Mucosa of rectum (tissue), 2 donors: ENCODE data around the gene TIMM44.

ENCODE experiments used
- H3K27ac ChIP-seq, 2 donors: one replicate each; pipeline ENCODE4 v1.7.0; 2013; ENCODE audit warnings: inconsistent platforms in 2 of 2, low read depth in 2 of 2, low read length in 2 of 2
- H3K27me3 ChIP-seq, 2 donors: one replicate each; pipeline ENCODE4 v1.7.0; 2013; ENCODE audit warnings: low read length in 2 of 2; ENCODE audit not compliant: control insufficient read depth in 2 of 2, insufficient read depth in 2 of 2
- H3K36me3 ChIP-seq, 2 donors: one replicate each; pipeline ENCODE4 v1.7.0; 2013; ENCODE audit warnings: low read length in 2 of 2; ENCODE audit not compliant: control insufficient read depth in 2 of 2, insufficient read depth in 2 of 2
- H3K4me1 ChIP-seq, 2 donors: one replicate each; pipeline ENCODE4 v1.7.0; 2013; ENCODE audit warnings: low read length in 2 of 2, mild to moderate bottlenecking in 1 of 2; ENCODE audit not compliant: control insufficient read depth in 2 of 2, insufficient read depth in 2 of 2
- H3K4me3 ChIP-seq, 2 donors: one replicate each; pipeline ENCODE4 v1.7.0; 2013; ENCODE audit warnings: low read length in 2 of 2
- H3K9ac ChIP-seq, 2 donors: one replicate each; pipeline ENCODE4 v1.7.0; 2013; ENCODE audit warnings: low read length in 2 of 2, low read depth in 1 of 2, mild to moderate bottlenecking in 1 of 2
- H3K9me3 ChIP-seq, 2 donors: one replicate each; pipeline ENCODE4 v1.7.0; 2013; ENCODE audit warnings: low read length in 2 of 2; ENCODE audit not compliant: control insufficient read depth in 2 of 2
- donor health status: healthy.
- donor health status: Normal muscosa, but diverticular disease.

TIMM44 gene

GRCh38 chr19:7908078-7908699, 35.3 kb downstream of the TIMM44 start:
- H3K27me3 ChIP-seq: no peaks in the 10 kb centered on the region
- H3K4me1 ChIP-seq: peaks cover 10 to 11% of the 10 kb centered on the region in 2 donors
- no peak overlapping the region for H3K27ac ChIP-seq
- H3K9ac ChIP-seq: no peak overlapping the region
- H3K4me3 ChIP-seq: no peak overlapping the region
- H3K9me3 ChIP-seq: no peaks in the 10 kb centered on the region
- peaks cover 24 to 30% of the 10 kb centered on the region in 2 donors for H3K36me3 ChIP-seq

DNA sequence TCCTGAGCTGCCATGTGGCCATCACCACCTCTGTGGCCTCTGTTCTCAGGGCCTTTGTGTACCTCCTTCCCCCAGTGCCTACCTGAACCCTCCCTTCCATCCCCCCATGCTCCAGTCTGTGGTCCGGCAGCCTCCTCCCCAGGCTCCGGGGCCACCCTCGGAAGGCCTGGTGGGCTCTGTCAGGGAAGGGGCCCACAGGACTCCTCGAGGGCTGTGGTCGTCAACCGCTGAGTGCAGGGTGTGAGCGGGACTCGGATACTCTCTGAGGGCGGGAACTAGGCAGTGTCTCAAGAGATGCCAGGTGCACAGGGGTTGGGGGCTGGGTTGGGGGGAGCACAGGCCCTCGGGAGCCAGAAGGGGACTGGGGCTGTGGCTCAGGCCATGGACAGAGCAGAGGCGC, 35.9 kb downstream of the TIMM44 start:
- peaks cover 16 to 17% of the 10 kb centered on the region in 2 donors for H3K4me1 ChIP-seq
- H3K9me3 ChIP-seq: no peaks in the 10 kb centered on the region
- H3K9ac ChIP-seq: no peak overlapping the region
- H3K36me3 ChIP-seq: peaks cover 20 to 26% of the 10 kb centered on the region in 2 donors
- H3K4me3 ChIP-seq: no peak overlapping the region
- no peaks in the 10 kb centered on the region for H3K27me3 ChIP-seq
- H3K27ac ChIP-seq: no peak overlapping the region

GRCh38 chr19:7907122-7907521, 36.3 kb downstream of the TIMM44 start:
- Histone ChIP-seq H3K4me3 (no peak overlapping the region), H3K36me3 (peaks cover 19 to 24% of the 10 kb centered on the region in 2 donors), H3K9me3 (no peaks in the 10 kb centered on the region), H3K27me3 (no peaks in the 10 kb centered on the region), H3K27ac (no peak overlapping the region), H3K9ac (no peak overlapping the region), H3K4me1 (peaks cover 16 to 19% of the 10 kb centered on the region in 2 donors)

- Histone ChIP-seq H3K4me3 (no peak overlapping the region), H3K36me3 (peaks cover 9 to 14% of the 10 kb centered on the region in 2 donors), H3K9ac (no peak overlapping the region), H3K27me3 (no peaks in the 10 kb centered on the region), H3K4me1 (peaks cover 16 to 19% of the 10 kb centered on the region in 2 donors), H3K27ac (no peak overlapping the region), H3K9me3 (no peaks in the 10 kb centered on the region)
Observed at GRCh38 chr19:7905859-7906258, 37.6 kb downstream of the TIMM44 start.

DNA sequence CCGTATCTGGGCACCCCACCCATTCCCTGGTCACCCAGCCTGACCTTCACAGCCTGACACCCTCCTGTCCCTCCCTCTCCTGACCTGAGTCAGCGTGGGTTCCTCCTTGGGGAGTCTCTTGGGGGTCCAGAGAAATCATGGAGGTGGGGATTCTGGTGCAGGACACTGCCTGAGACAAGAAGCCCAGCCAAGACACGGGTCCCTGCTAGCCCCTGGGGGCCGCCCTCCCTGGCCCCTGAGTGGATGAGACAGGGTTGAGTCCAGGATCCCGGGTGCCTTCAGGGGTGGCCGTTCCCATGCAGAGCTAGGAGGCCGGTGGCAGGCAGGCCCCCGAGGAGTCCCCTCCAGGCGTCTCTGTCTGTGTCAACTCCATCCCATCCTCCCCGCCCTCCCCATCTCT, 38.2 kb downstream of the TIMM44 start:
- no peak overlapping the region for H3K9ac ChIP-seq
- H3K36me3 ChIP-seq: peaks cover 3 to 8% of the 10 kb centered on the region in 2 donors
- H3K4me1 ChIP-seq: peaks cover 16 to 19% of the 10 kb centered on the region in 2 donors
- no peaks in the 10 kb centered on the region for H3K9me3 ChIP-seq
- H3K27ac ChIP-seq: no peak overlapping the region
- peak overlapping the region in 1 of 2 donors; percentile 92 for H3K4me3 ChIP-seq
- H3K27me3 ChIP-seq: no peaks in the 10 kb centered on the region

GRCh38 chr19:7904074-7905020, 39.1 kb downstream of the TIMM44 start:
- Histone ChIP-seq H3K4me1 (peaks cover 16 to 19% of the 10 kb centered on the region in 2 donors), H3K27ac (peak overlapping the region; percentile 84 to 86), H3K9ac (peak overlapping the region; percentile 81 to 96), H3K4me3 (peak overlapping the region; percentile 84 to 92), H3K9me3 (no peaks in the 10 kb centered on the region), H3K36me3 (peaks cover 0 to 3% of the 10 kb centered on the region in 2 donors), H3K27me3 (no peaks in the 10 kb centered on the region)

- Histone ChIP-seq H3K36me3 (no peaks in the 10 kb centered on the region), H3K9ac (peak within 1 kb of the TSS; percentile 81 to 96), H3K4me1 (peaks cover 16 to 19% of the 10 kb centered on the region in 2 donors), H3K4me3 (peak within 1 kb of the TSS; percentile 84 to 92), H3K27me3 (no peaks in the 10 kb centered on the region), H3K27ac (peak within 1 kb of the TSS; percentile 84 to 86), H3K9me3 (no peaks in the 10 kb centered on the region)
Observed at GRCh38 chr19:7903244-7904073, 40.0 kb downstream of the TIMM44 start, which contains the start of gene MAP2K7. MAP2K7 (plus strand) TSS chr19:7903877; CDS start chr19:7903945, 68 bp downstream.

GRCh38 chr19:7902796-7903243, 40.6 kb downstream of the TIMM44 start:
- no peaks in the 10 kb centered on the region for H3K9me3 ChIP-seq
- peak overlapping the region; percentile 76 to 87 for H3K9ac ChIP-seq
- H3K27me3 ChIP-seq: no peaks in the 10 kb centered on the region
- peaks cover 16 to 19% of the 10 kb centered on the region in 2 donors for H3K4me1 ChIP-seq
- peak overlapping the region; percentile 70 to 91 for H3K4me3 ChIP-seq
- peak overlapping the region; percentile 78 to 86 for H3K27ac ChIP-seq
- no peaks in the 10 kb centered on the region for H3K36me3 ChIP-seq

- H3K4me1 ChIP-seq: peaks cover 16 to 19% of the 10 kb centered on the region in 2 donors
- H3K27ac ChIP-seq: no peak overlapping the region
- H3K36me3 ChIP-seq: no peaks in the 10 kb centered on the region
- no peak overlapping the region for H3K9ac ChIP-seq
- no peak overlapping the region for H3K4me3 ChIP-seq
- no peaks in the 10 kb centered on the region for H3K9me3 ChIP-seq
- no peaks in the 10 kb centered on the region for H3K27me3 ChIP-seq
Observed at GRCh38 chr19:7901337-7901736, 42.1 kb downstream of the TIMM44 start.
